Measurements from ENCODE around the gene EFTUD2. TPM values are rescaled to one million over a fixed set of nuclear protein-coding genes. Genes with fewer than 3 reads are reported as not detected.

Gene EFTUD2
- total and polyA plus RNA-seq, 11 donors: 21.3 to 106 (median 65.0) TPM

GRCh38 chr17:44807817-44808155 is 91.5 kb downstream of the EFTUD2 start:
- DNase-seq: no peak
- Histone ChIP-seq H3K9me3 (no peaks in the 10 kb centered on the region), H3K4me3 (no peak overlapping the region), H3K27me3 (no peaks in the 10 kb centered on the region), H3K27ac (peak overlapping the region in 1 of 12 donors; percentile 83), H3K4me1 (peaks cover 0 to 38% (median 16%) of the 10 kb centered on the region in 12 donors), H3K36me3 (peaks cover 0 to 26% (median 13%) of the 10 kb centered on the region in 9 donors)
- TF ChIP-seq POLR2A (IDR thresholded peaks at IDR 0.05) (no peak), CTCF (IDR thresholded peaks at IDR 0.05) (no peak)
- intact Hi-C loops (cut with DNase I): loop anchor here in 1 of 10 donors (5.0 kb wide), 1 partner anchor 40 kb away; the partner anchor contains the start of gene HIGD1B
- no peak for ATAC-seq
- WGBS, 4 donors: 61 to 73% (median 70%) methylated on average over 3 of the region's 3 CpGs

GRCh38 chr17:44807093-44807816 is 92.0 kb downstream of the EFTUD2 start:
- H3K27ac ChIP-seq: peak overlapping the region in 1 of 12 donors; percentile 83

GRCh38 chr17:44804302-44805089 is 94.7 kb downstream of the EFTUD2 start:
- Histone ChIP-seq H3K9me3 (no peaks in the 10 kb centered on the region), H3K4me1 (peaks cover 0 to 41% (median 18%) of the 10 kb centered on the region in 12 donors), H3K27ac (peak overlapping the region; percentile 1 to 88 (median 74)), H3K36me3 (peaks cover 0 to 32% (median 13%) of the 10 kb centered on the region in 9 donors), H3K4me3 (no peak overlapping the region), H3K27me3 (no peaks in the 10 kb centered on the region)
- ATAC-seq: peak; percentile 76 to 90 (median 88)
- peak in 4 of 5 donors; percentile 49 to 74 (median 62) for DNase-seq
- intact Hi-C loops (cut with DNase I): loop anchor here in 2 of 10 donors (1.0 to 5.0 kb wide), 2 partner anchors 20 to 43 kb away; partner anchors contain the start of gene HIGD1B (in 1 of the 2)
- 68 to 78% (median 72%) methylated on average over 10 of the region's 10 CpGs for WGBS, 4 donors
- no peak for TF ChIP-seq POLR2A (IDR thresholded peaks at IDR 0.05)
- no peak for TF ChIP-seq CTCF (IDR thresholded peaks at IDR 0.05)

More at GRCh38 chr17:44807093-44807816, 92.0 kb downstream of the EFTUD2 start:
- intact Hi-C loops (cut with DNase I): loop anchor here in 1 of 10 donors (5.0 kb wide), 1 partner anchor 40 kb away; the partner anchor contains the start of gene HIGD1B
- TF ChIP-seq POLR2A (IDR thresholded peaks at IDR 0.05) (no peak), CTCF (IDR thresholded peaks at IDR 0.05) (no peak)
- ATAC-seq: no peak
- no peak overlapping the region for H3K4me3 ChIP-seq
- no peaks in the 10 kb centered on the region for H3K9me3 ChIP-seq
- H3K27me3 ChIP-seq: no peaks in the 10 kb centered on the region
- H3K36me3 ChIP-seq: peaks cover 0 to 26% (median 13%) of the 10 kb centered on the region in 9 donors
- peaks cover under 1 to 41% (median 19%) of the 10 kb centered on the region in 12 donors for H3K4me1 ChIP-seq
- 84 to 90% (median 88%) methylated on average over 4 of the region's 4 CpGs for WGBS, 4 donors
- no peak for DNase-seq

GRCh38 chr17:44801880-44802279 is 97.4 kb downstream of the EFTUD2 start:
- TF ChIP-seq POLR2A (IDR thresholded peaks at IDR 0.05) (no peak), CTCF (IDR thresholded peaks at IDR 0.05) (no peak)
- Histone ChIP-seq H3K9me3 (no peaks in the 10 kb centered on the region), H3K27me3 (no peaks in the 10 kb centered on the region), H3K36me3 (peaks cover 0 to 32% (median 13%) of the 10 kb centered on the region in 9 donors), H3K4me3 (no peak overlapping the region), H3K27ac (peak overlapping the region in 11 of 12 donors; percentile 5 to 88 (median 76)), H3K4me1 (peaks cover 0 to 62% (median 29%) of the 10 kb centered on the region in 12 donors)
- WGBS, 4 donors: 53 to 64% (median 57%) methylated on average over 5 of the region's 5 CpGs
- intact Hi-C loops (cut with DNase I): no loop called here
- peak in 3 of 4 donors; percentile 14 to 54 (median 27) for ATAC-seq
- DNase-seq: no peak
